ENCODE measurements around the gene ZDHHC17. TPM values are rescaled to one million over a fixed set of nuclear protein-coding genes. Genes with fewer than 3 reads are reported as not detected.
A peak's percentile ranks its signal among the peaks of the same experiment; 100 is the strongest.

Gene ZDHHC17
- total RNA-seq, 4 donors from 2014 or later, result 48.5 to 365 (median 102) TPM

DNA sequence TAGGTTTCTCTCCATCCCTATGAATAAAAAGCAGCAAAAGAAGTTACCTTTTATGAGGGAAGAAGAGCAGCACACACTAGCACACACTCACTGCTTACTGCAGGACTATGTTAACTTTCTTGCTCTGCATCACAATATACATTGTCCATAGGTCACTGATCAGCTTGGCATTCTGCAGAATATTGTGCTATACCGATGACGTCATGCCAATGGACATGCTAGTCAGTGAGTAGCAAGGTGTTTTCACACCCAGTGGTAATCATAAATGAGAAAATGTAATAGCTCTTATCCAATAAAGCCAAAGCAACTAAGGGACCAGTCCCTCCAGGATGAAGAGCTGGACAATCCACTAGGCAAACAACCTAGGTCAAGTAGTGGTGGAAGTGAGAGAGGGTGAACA is 16.7 kb upstream of the ZDHHC17 start:
- TF ChIP-seq POLR2A (IDR thresholded peaks at IDR 0.05) (no peak), CTCF (IDR thresholded peaks at IDR 0.05) (no peak)
- intact Hi-C loops (cut with DNase I; ENCODE audit: low total_unique reads), result no loop called here
- no peaks in the 10 kb centered on the region for H3K36me3 ChIP-seq
- DNase-seq, result no peak
- H3K27ac ChIP-seq, result no peak overlapping the region
- H3K9me3 ChIP-seq, result no peaks in the 10 kb centered on the region
- no peaks in the 10 kb centered on the region for H3K27me3 ChIP-seq
- no peak overlapping the region for H3K4me3 ChIP-seq
- H3K4me1 ChIP-seq, result no peaks in the 10 kb centered on the region

DNA sequence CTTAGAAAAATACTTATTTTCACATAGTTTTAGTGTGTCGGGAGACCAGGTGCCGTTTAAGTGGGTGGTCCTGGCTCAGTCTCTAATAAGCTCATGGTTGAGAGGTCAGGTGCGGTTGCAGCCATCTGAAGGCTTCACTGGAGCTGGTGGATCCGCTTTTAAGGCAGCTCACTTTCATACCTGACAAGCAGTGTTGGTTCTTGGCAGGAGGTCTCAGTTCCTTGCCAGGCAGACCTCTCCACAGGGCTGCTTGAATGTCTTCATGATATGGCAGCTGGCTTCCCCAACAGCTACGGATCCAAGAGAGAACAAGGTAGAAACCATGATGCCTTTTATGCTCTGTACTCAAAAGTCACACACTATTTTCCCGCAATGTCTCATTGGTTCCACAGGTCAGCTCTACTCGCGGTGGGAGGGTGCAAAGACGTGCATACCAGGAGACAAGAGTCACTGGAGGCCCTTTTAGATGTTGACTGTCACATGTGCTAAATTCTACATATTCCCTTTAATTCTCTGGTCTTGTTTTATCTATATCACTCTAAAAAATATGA is 8.0 kb upstream of the ZDHHC17 start:
- Histone ChIP-seq H3K4me1 (no peaks in the 10 kb centered on the region), H3K9me3 (no peaks in the 10 kb centered on the region), H3K27ac (no peak overlapping the region), H3K36me3 (no peaks in the 10 kb centered on the region), H3K4me3 (no peak overlapping the region), H3K27me3 (no peaks in the 10 kb centered on the region)
- no peak for DNase-seq
- intact Hi-C loops (cut with DNase I; ENCODE audit: low total_unique reads), result no loop called here
- TF ChIP-seq CTCF (IDR thresholded peaks at IDR 0.05), result no peak
- TF ChIP-seq POLR2A (IDR thresholded peaks at IDR 0.05), result no peak

DNA sequence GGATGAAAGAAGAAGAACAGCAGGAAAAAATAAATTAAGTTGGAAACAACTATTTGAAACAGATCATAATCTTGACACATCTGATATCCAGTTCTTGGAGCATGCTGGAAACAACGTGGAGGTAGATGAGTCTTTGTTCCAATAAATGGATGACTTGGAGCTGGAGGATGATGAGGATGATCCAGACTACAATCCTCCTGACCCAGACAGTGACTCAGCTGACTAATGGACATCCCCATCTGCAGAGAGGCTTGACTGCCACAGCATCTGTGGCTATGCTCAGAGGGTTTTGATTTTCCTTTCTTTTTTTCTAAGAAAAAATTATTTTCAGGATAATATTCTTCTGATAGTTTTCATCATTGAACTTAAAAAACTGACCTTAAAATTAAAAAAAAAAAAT is 6.2 kb upstream of the ZDHHC17 start:
- TF ChIP-seq CTCF (IDR thresholded peaks at IDR 0.05), result no peak
- no peak for TF ChIP-seq POLR2A (IDR thresholded peaks at IDR 0.05)
- Histone ChIP-seq H3K27me3 (no peaks in the 10 kb centered on the region), H3K36me3 (no peaks in the 10 kb centered on the region), H3K4me1 (no peaks in the 10 kb centered on the region), H3K9me3 (no peaks in the 10 kb centered on the region), H3K27ac (no peak overlapping the region), H3K4me3 (no peak overlapping the region)
- intact Hi-C loops (cut with DNase I; ENCODE audit: low total_unique reads), result no loop called here
- no peak for DNase-seq

DNA sequence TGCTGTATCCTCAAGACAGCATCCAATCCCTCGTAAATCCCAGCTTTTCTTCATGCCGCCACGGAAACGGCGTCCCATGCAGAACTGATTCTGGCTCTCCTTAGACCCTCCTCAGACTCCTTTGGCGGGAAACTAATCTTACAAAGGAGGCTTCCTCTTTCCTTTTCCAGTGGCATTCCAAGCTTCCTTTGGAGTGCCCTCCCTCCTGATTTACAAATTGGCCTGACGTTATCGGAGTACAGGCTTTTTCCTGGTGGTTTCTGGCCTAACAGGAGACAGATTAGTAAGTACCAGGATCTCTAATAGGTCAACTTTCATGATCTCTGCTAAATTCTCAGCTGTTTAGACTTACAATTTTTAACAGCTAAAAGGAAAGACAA is 1.3 kb upstream of the ZDHHC17 start:
- peak overlapping the region; percentile 96 to 99 for H3K27ac ChIP-seq
- intact Hi-C loops (cut with DNase I; ENCODE audit: low total_unique reads), result no loop called here
- H3K36me3 ChIP-seq, result no peaks in the 10 kb centered on the region
- TF ChIP-seq CTCF (IDR thresholded peaks at IDR 0.05), result no peak
- no peaks in the 10 kb centered on the region for H3K27me3 ChIP-seq
- peaks cover 0 to 8% of the 10 kb centered on the region in 2 donors for H3K4me1 ChIP-seq
- H3K4me3 ChIP-seq, result peak overlapping the region; percentile 74 to 94
- peak in 1 of 2 donors; percentile 24 for DNase-seq
- H3K9me3 ChIP-seq, result no peaks in the 10 kb centered on the region

DNA sequence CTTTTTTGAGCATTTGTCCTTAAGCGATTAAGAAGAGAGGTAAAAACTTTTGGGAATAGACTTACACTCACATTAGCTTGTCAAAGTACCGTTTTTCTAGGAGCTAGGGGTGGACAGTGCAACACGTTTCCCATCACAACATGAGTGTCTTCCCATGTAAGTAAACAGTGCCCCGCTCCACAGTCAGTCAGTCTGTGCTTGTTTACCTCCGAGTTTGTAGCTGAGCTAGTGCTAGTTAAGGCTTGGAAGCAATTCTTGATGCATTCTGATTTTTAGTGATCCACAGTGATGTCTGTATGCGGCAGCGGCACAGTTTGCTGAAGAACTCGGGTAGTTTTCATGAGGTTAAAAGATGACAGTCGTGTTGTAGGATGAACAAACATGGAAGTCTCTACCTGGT is 941 bp downstream of the ZDHHC17 start:
- Histone ChIP-seq H3K4me3 (peak overlapping the region; percentile 74 to 94), H3K27me3 (no peaks in the 10 kb centered on the region), H3K9me3 (no peaks in the 10 kb centered on the region), H3K36me3 (no peaks in the 10 kb centered on the region), H3K27ac (peak overlapping the region; percentile 96 to 99), H3K4me1 (peaks cover 3 to 8% of the 10 kb centered on the region in 2 donors)
- TF ChIP-seq POLR2A (IDR thresholded peaks at IDR 0.05) (no peak), CTCF (IDR thresholded peaks at IDR 0.05) (no peak)
- no peak for DNase-seq
- intact Hi-C loops (cut with DNase I; ENCODE audit: low total_unique reads), result no loop called here

All from uterus (tissue), 4 donors.